ENCODE results near the gene ZNF664.

ZNF664 gene

GRCh38 chr12:123963821-123964220 is 9.2 kb upstream of the ZNF664 start:
- TF ChIP-seq TAF1 (IDR thresholded peaks at IDR 0.05; ENCODE audit: borderline replicate concordance, low read depth, low read length) (no peak), POLR2A (IDR thresholded peaks at IDR 0.05; ENCODE audit: low read depth, low read length) (no peak)
- DNase-seq (ENCODE audit: insufficient read length) (no peak), FAIRE-seq (no peak)

- FAIRE-seq (no peak), DNase-seq (ENCODE audit: insufficient read length) (no peak)
- TF ChIP-seq POLR2AphosphoS5 (IDR thresholded peaks at IDR 0.05; ENCODE audit: low read depth, low read length) (no peak), TAF1 (IDR thresholded peaks at IDR 0.05; ENCODE audit: borderline replicate concordance, low read depth, low read length) (no peak), POLR2A (IDR thresholded peaks at IDR 0.05; ENCODE audit: low read depth, low read length) (no peak)
Observed at GRCh38 chr12:123965382-123965781, 7.6 kb upstream of the ZNF664 start.

GRCh38 chr12:123966596-123966995 is 6.4 kb upstream of the ZNF664 start:
- no peak for FAIRE-seq

GRCh38 chr12:123967121-123967586 is 5.9 kb upstream of the ZNF664 start:
- TF ChIP-seq POLR2A (IDR thresholded peaks at IDR 0.05; ENCODE audit: low read depth, low read length) (no peak), POLR2AphosphoS5 (IDR thresholded peaks at IDR 0.05; ENCODE audit: low read depth, low read length) (no peak), TAF1 (IDR thresholded peaks at IDR 0.05; ENCODE audit: borderline replicate concordance, low read depth, low read length) (no peak)
- no peak for FAIRE-seq
- DNase-seq (ENCODE audit: insufficient read length): no peak

More at GRCh38 chr12:123966596-123966995, 6.4 kb upstream of the ZNF664 start:
- TF ChIP-seq POLR2A (IDR thresholded peaks at IDR 0.05; ENCODE audit: low read depth, low read length) (no peak), POLR2AphosphoS5 (IDR thresholded peaks at IDR 0.05; ENCODE audit: low read depth, low read length) (no peak)
- DNase-seq (ENCODE audit: insufficient read length): no peak

GRCh38 chr12:123971449-123971769 is 1.6 kb upstream of the ZNF664 start:
- no peak for DNase-seq (ENCODE audit: insufficient read length)
- no peak for FAIRE-seq
- TF ChIP-seq POLR2AphosphoS5 (IDR thresholded peaks at IDR 0.05; ENCODE audit: low read depth, low read length): no peak
- no peak for TF ChIP-seq POLR2A (IDR thresholded peaks at IDR 0.05; ENCODE audit: low read depth, low read length)
- no peak for TF ChIP-seq TAF1 (IDR thresholded peaks at IDR 0.05; ENCODE audit: borderline replicate concordance, low read depth, low read length)

- no peak for TF ChIP-seq TAF1 (IDR thresholded peaks at IDR 0.05; ENCODE audit: borderline replicate concordance, low read depth, low read length)
- no peak for TF ChIP-seq POLR2AphosphoS5 (IDR thresholded peaks at IDR 0.05; ENCODE audit: low read depth, low read length)
- TF ChIP-seq POLR2A (IDR thresholded peaks at IDR 0.05; ENCODE audit: low read depth, low read length): no peak
- no peak for DNase-seq (ENCODE audit: insufficient read length)
- peak; percentile 50 for FAIRE-seq
Observed at GRCh38 chr12:123971770-123972456, 1.1 kb upstream of the ZNF664 start.

- DNase-seq (ENCODE audit: insufficient read length) (no peak), FAIRE-seq (no peak)
- TF ChIP-seq POLR2AphosphoS5 (IDR thresholded peaks at IDR 0.05; ENCODE audit: low read depth, low read length): no peak
- no peak for TF ChIP-seq POLR2A (IDR thresholded peaks at IDR 0.05; ENCODE audit: low read depth, low read length)
- no peak for TF ChIP-seq TAF1 (IDR thresholded peaks at IDR 0.05; ENCODE audit: borderline replicate concordance, low read depth, low read length)
Observed at GRCh38 chr12:123973552-123974341, 732 bp downstream of the ZNF664 start.

GRCh38 chr12:123976227-123976826 is 3.3 kb downstream of the ZNF664 start:
- TF ChIP-seq TAF1 (IDR thresholded peaks at IDR 0.05; ENCODE audit: borderline replicate concordance, low read depth, low read length) (no peak), POLR2A (IDR thresholded peaks at IDR 0.05; ENCODE audit: low read depth, low read length) (no peak), POLR2AphosphoS5 (IDR thresholded peaks at IDR 0.05; ENCODE audit: low read depth, low read length) (no peak)
- FAIRE-seq: no peak
- no peak for DNase-seq (ENCODE audit: insufficient read length)

GRCh38 chr12:123979566-123979965 is 6.6 kb downstream of the ZNF664 start:
- no peak for DNase-seq (ENCODE audit: insufficient read length)
- TF ChIP-seq POLR2A (IDR thresholded peaks at IDR 0.05; ENCODE audit: low read depth, low read length) (no peak), TAF1 (IDR thresholded peaks at IDR 0.05; ENCODE audit: borderline replicate concordance, low read depth, low read length) (no peak), POLR2AphosphoS5 (IDR thresholded peaks at IDR 0.05; ENCODE audit: low read depth, low read length) (no peak)
- FAIRE-seq: no peak

- FAIRE-seq (no peak), DNase-seq (ENCODE audit: insufficient read length) (no peak)
- TF ChIP-seq POLR2AphosphoS5 (IDR thresholded peaks at IDR 0.05; ENCODE audit: low read depth, low read length) (no peak), POLR2A (IDR thresholded peaks at IDR 0.05; ENCODE audit: low read depth, low read length) (no peak), TAF1 (IDR thresholded peaks at IDR 0.05; ENCODE audit: borderline replicate concordance, low read depth, low read length) (no peak)
Observed at GRCh38 chr12:123982269-123982668, 9.3 kb downstream of the ZNF664 start.

- DNase-seq (ENCODE audit: insufficient read length) (peak; percentile 11), FAIRE-seq (peak; percentile 86)
- TF ChIP-seq TAF1 (IDR thresholded peaks at IDR 0.05; ENCODE audit: borderline replicate concordance, low read depth, low read length) (no peak), POLR2A (IDR thresholded peaks at IDR 0.05; ENCODE audit: low read depth, low read length) (no peak), POLR2AphosphoS5 (IDR thresholded peaks at IDR 0.05; ENCODE audit: low read depth, low read length) (no peak)
Observed at GRCh38 chr12:123983822-123984485, 10.9 kb downstream of the ZNF664 start.

Data from GM12892 (cell line).